8988T (cell line): ENCODE measurements around the gene WDR88.
"Not testable (repeated sequence)": the region's sequence is repeated elsewhere in the genome, so short reads cannot be mapped to it uniquely, and the experiment has no call there.

ENCODE experiments used
- DNase-seq: peaks from one replicate; pipeline ENCODE4 v3.0.0; 2011

Gene WDR88

GRCh38 chr19:33214596-33214995 is 82.7 kb downstream of the WDR88 start:
- peak; percentile 95 for DNase-seq

GRCh38 chr19:33215438-33216197 is 83.7 kb downstream of the WDR88 start:
- no peak for DNase-seq

- no peak for DNase-seq
Observed at GRCh38 chr19:33216198-33216830, 84.4 kb downstream of the WDR88 start.

- no peak for DNase-seq
Observed at GRCh38 chr19:33217881-33218280, 86.0 kb downstream of the WDR88 start.

- peak; percentile 77 for DNase-seq
Observed at GRCh38 chr19:33219261-33219815, 87.4 kb downstream of the WDR88 start.

GRCh38 chr19:33220115-33220514 is 88.2 kb downstream of the WDR88 start:
- DNase-seq = no peak

GRCh38 chr19:33220735-33221134 is 88.8 kb downstream of the WDR88 start:
- DNase-seq = no peak

- no peak for DNase-seq
Observed at GRCh38 chr19:33221638-33222037, 89.7 kb downstream of the WDR88 start.

- DNase-seq = not testable (repeated sequence)
Observed at GRCh38 chr19:33222255-33222654, 90.3 kb downstream of the WDR88 start.

GRCh38 chr19:33224694-33225457 is 93.0 kb downstream of the WDR88 start:
- DNase-seq = no peak
